Measurements from ENCODE around the gene PPP4R2. TPM values are rescaled to one million over a fixed set of nuclear protein-coding genes. Genes with fewer than 3 reads are reported as not detected.
A peak's percentile ranks its signal among the peaks of the same experiment; 100 is the strongest.

PPP4R2 gene
- total and polyA plus RNA-seq, 2 of the 8 experiments (the other 6 are each of a cell fraction or from before 2014, with no cell fraction given) = 11.5 to 89.9 TPM

- CTCF ChIA-PET (ENCODE audit: partially characterized antibody) = interaction anchor here (1.0 kb wide), 1 partner anchor 324 kb away, joined by 3 read pairs; no protein-coding TSS in a partner anchor
- FAIRE-seq = no peak
- TF ChIP-seq SAP30 (IDR thresholded peaks at IDR 0.05; ENCODE audit: insufficient read depth, insufficient replicate concordance, low read length) = no peak
- no peak for TF ChIP-seq SIX5 (IDR thresholded peaks at IDR 0.05; ENCODE audit: low read depth, low read length)
- no peak for TF ChIP-seq HDAC2 (IDR thresholded peaks at IDR 0.05; ENCODE audit: borderline replicate concordance in 1 of 2, low read depth in 2 of 2, low read length in 2 of 2)
- TF ChIP-seq CHD2 (IDR thresholded peaks at IDR 0.05; ENCODE audit: low read length) = no peak
- no peak for TF ChIP-seq RXRA (IDR thresholded peaks at IDR 0.05; ENCODE audit: insufficient read depth, low read depth, low read length)
- TF ChIP-seq BCL11A (IDR thresholded peaks at IDR 0.05; ENCODE audit: low read depth in 2 of 2, low read length in 2 of 2) = no peak
- TF ChIP-seq SP4 (IDR thresholded peaks at IDR 0.05; ENCODE audit: low read length) = no peak
- TF ChIP-seq GABPA (IDR thresholded peaks at IDR 0.05; ENCODE audit: borderline replicate concordance, insufficient read depth, low read length) = no peak
- TF ChIP-seq TEAD4 (IDR thresholded peaks at IDR 0.05; ENCODE audit: low read depth, low read length) = no peak
- TF ChIP-seq E2F6 (IDR thresholded peaks at IDR 0.05) = no peak
- no peak for TF ChIP-seq SRF (IDR thresholded peaks at IDR 0.05; ENCODE audit: low read depth, low read length)
- no peak for TF ChIP-seq FOSL1 (IDR thresholded peaks at IDR 0.05; ENCODE audit: insufficient read depth, low read depth, low read length)
- no peak for TF ChIP-seq KDM1A (IDR thresholded peaks at IDR 0.05; ENCODE audit: borderline replicate concordance, low read length)
Observed at GRCh38 chr3:73107676-73108187, 111.1 kb downstream of the PPP4R2 start.

More at GRCh38 chr3:73107676-73108187, 111.1 kb downstream of the PPP4R2 start:
- H3K4ac ChIP-seq (replicated peaks; ENCODE audit: insufficient read length, low read depth, low read length) = no peak overlapping the region
- no peak overlapping the region for H4K5ac ChIP-seq (ENCODE audit: insufficient read length, low read depth, low read length)
- no peak overlapping the region for H4K91ac ChIP-seq (replicated peaks; ENCODE audit: insufficient read length, low read length)
- no peaks in the 10 kb centered on the region; a peak in 1 of 7 replicates for H3K4me1 ChIP-seq (replicated peaks in 1 of 4; ENCODE audit: control insufficient read depth in 3 of 4, insufficient read depth in 4 of 4, low read length in 3 of 4)
- no peak overlapping the region for H3K4me2 ChIP-seq (ENCODE audit: insufficient read depth in 1 of 2, low read depth in 2 of 2, low read length in 2 of 2)
- H2AK5ac ChIP-seq (ENCODE audit: low read depth, low read length) = no peak overlapping the region
- H2BK15ac ChIP-seq (ENCODE audit: low read length) = no peak overlapping the region
- H4K8ac ChIP-seq (ENCODE audit: extremely low read depth, insufficient read depth, low read length) = no peak overlapping the region
- no peak overlapping the region for H3K18ac ChIP-seq (ENCODE audit: extremely low read depth, low read length)
- H3K4me3 ChIP-seq (ENCODE audit: extremely low read depth in 1 of 4, insufficient read depth in 2 of 4, low read depth in 3 of 4, low read length in 4 of 4) = no peak overlapping the region
- H3K79me2 ChIP-seq (ENCODE audit: control insufficient read depth in 1 of 2, insufficient read depth in 2 of 2, low read length in 2 of 2) = no peaks in the 10 kb centered on the region
- H3K79me1 ChIP-seq (ENCODE audit: low read depth, low read length) = no peaks in the 10 kb centered on the region; the same call in 1 of the 2 replicates
- no peak overlapping the region for H2AFZ ChIP-seq (ENCODE audit: low read length)
- no peak overlapping the region for H3K14ac ChIP-seq (ENCODE audit: insufficient read length)
- no peak overlapping the region for H3K23ac ChIP-seq (ENCODE audit: insufficient read length)
- H2BK12ac ChIP-seq (ENCODE audit: low read depth, low read length) = no peak overlapping the region
- peak in 1 of 2 experiments; percentile 37 for DNase-seq (ENCODE audit: low read depth in 1 of 2, low spot score in 2 of 2)
- H3K56ac ChIP-seq (replicated peaks; ENCODE audit: insufficient read length, low read depth, low read length) = no peak overlapping the region
- no peaks in the 10 kb centered on the region for H4K20me1 ChIP-seq (replicated peaks in 1 of 2; ENCODE audit: control insufficient read depth in 1 of 2, insufficient read depth in 2 of 2, low read length in 2 of 2)
- POLR2A ChIA-PET (ENCODE audit: partially characterized antibody) = interaction anchor here (0.7 kb wide), 1 partner anchor 13 kb away, joined by 3 read pairs; no protein-coding TSS in a partner anchor
- no peak overlapping the region for H2BK120ac ChIP-seq (replicated peaks; ENCODE audit: low read depth, low read length)
- WGBS, 2 experiments (ENCODE audit: extremely low coverage in 1 of 2, insufficient coverage in 1 of 2, insufficient read length in 1 of 2, insufficient replicate concordance in 2 of 2, low coverage in 1 of 2, low lambda C conversion rate in 2 of 2, missing lambda C conversion rate in 1 of 2) = 77% methylated on average over 5 of the region's 5 CpGs; no CpG with 5 or more reads in 1 of the 2 experiments
- no peak overlapping the region for H3K9ac ChIP-seq (replicated peaks in 1 of 4; ENCODE audit: extremely low read depth in 1 of 4, low read depth in 3 of 4, low read length in 3 of 4)
- H3K27ac ChIP-seq (ENCODE audit: low read depth, low read length) = no peak overlapping the region
- H3K36me3 ChIP-seq (ENCODE audit: control insufficient read depth in 2 of 4, insufficient read depth in 4 of 4, low read length in 3 of 4) = no peaks in the 10 kb centered on the region
- H2BK20ac ChIP-seq (ENCODE audit: low read length) = no peak overlapping the region
- no peaks in the 10 kb centered on the region; a peak in 1 of 7 replicates for H3K27me3 ChIP-seq (replicated peaks in 1 of 4; ENCODE audit: control insufficient read depth in 3 of 4, extremely low read depth in 1 of 4, insufficient read depth in 3 of 4, low read length in 3 of 4)
- H2BK5ac ChIP-seq (ENCODE audit: low read depth, low read length) = no peak overlapping the region
- H3K23me2 ChIP-seq (ENCODE audit: low read depth, low read length) = no peaks in the 10 kb centered on the region
- H3K9me3 ChIP-seq (ENCODE audit: insufficient read depth in 2 of 2, low read depth in 1 of 2, low read length in 1 of 2) = no peaks in the 10 kb centered on the region

Measured in H1 (cell line).